Measurements from ENCODE around the gene SNAPC2.

DNA sequence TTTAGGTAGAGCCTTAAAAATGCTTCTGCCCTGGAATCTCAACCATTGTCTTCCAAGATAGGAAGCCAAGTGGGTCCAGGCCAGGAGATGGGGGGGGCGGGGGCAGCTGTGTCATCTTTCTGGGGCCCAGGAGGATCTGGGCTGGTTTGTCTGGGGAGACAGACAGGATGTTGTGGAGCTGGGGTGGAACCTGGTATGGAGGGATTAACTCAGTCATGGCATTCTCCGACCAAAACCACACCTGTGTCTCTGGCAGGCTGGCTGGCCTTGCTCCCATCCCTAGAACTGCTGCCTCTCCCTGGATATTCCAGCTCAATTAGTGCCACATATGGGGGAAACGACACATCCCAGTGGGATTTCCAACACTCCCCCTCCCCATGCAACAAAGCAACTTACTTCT lies 19.2 kb upstream of the SNAPC2 start:
- no peak for TF ChIP-seq MYC (IDR thresholded peaks at IDR 0.05; ENCODE audit: low read depth, low read length)
- TF ChIP-seq, protein P1, sequence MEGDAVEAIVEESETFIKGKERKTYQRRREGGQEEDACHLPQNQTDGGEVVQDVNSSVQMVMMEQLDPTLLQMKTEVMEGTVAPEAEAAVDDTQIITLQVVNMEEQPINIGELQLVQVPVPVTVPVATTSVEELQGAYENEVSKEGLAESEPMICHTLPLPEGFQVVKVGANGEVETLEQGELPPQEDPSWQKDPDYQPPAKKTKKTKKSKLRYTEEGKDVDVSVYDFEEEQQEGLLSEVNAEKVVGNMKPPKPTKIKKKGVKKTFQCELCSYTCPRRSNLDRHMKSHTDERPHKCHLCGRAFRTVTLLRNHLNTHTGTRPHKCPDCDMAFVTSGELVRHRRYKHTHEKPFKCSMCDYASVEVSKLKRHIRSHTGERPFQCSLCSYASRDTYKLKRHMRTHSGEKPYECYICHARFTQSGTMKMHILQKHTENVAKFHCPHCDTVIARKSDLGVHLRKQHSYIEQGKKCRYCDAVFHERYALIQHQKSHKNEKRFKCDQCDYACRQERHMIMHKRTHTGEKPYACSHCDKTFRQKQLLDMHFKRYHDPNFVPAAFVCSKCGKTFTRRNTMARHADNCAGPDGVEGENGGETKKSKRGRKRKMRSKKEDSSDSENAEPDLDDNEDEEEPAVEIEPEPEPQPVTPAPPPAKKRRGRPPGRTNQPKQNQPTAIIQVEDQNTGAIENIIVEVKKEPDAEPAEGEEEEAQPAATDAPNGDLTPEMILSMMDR (IDR thresholded peaks at IDR 0.05; ENCODE audit: low read depth, low read length) = no peak

All from NB4 (cell line).